Measurements from ENCODE around the gene SORCS1.

DNA sequence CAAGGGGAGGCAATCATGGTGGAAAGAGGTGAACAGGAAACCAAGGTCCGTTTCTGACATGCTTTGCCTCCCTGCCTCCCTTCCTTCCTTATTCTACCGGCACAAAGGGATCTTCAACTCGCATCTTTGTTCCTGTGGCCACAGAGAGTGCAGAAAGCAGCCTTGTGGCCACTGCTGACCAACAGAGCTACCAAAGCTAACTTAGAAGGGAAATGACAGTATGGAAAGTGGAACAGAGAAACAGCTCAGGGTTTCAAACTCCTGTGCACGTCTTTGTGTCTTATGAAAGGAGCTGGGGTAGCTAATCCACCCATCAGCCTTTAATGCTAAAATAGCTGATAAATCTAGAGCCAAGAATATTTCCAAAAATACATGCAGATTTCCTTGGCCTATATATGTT is 588.0 kb downstream of the SORCS1 start:
- TF ChIP-seq EZH2phosphoT487 (IDR thresholded peaks at IDR 0.05; ENCODE audit: unreplicated experiment) (no peak), JUNB (IDR thresholded peaks at IDR 0.05; ENCODE audit: unreplicated experiment) (no peak), EZH2 (IDR thresholded peaks at IDR 0.05; ENCODE audit: low read depth, unreplicated experiment) (no peak), POLR2AphosphoS5 (IDR thresholded peaks at IDR 0.05; ENCODE audit: low read depth) (no peak), STAT1 (IDR thresholded peaks at IDR 0.05; ENCODE audit: unreplicated experiment) (no peak), ZNF114 (CRISPR knock-in tag; IDR thresholded peaks at IDR 0.05) (no peak)
- TF ChIP-seq, protein P1, sequence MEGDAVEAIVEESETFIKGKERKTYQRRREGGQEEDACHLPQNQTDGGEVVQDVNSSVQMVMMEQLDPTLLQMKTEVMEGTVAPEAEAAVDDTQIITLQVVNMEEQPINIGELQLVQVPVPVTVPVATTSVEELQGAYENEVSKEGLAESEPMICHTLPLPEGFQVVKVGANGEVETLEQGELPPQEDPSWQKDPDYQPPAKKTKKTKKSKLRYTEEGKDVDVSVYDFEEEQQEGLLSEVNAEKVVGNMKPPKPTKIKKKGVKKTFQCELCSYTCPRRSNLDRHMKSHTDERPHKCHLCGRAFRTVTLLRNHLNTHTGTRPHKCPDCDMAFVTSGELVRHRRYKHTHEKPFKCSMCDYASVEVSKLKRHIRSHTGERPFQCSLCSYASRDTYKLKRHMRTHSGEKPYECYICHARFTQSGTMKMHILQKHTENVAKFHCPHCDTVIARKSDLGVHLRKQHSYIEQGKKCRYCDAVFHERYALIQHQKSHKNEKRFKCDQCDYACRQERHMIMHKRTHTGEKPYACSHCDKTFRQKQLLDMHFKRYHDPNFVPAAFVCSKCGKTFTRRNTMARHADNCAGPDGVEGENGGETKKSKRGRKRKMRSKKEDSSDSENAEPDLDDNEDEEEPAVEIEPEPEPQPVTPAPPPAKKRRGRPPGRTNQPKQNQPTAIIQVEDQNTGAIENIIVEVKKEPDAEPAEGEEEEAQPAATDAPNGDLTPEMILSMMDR (conservative IDR thresholded peaks at IDR 0.05; ENCODE audit: low read depth in 2 of 2) = no peak
- TF ChIP-seq, protein P2, sequence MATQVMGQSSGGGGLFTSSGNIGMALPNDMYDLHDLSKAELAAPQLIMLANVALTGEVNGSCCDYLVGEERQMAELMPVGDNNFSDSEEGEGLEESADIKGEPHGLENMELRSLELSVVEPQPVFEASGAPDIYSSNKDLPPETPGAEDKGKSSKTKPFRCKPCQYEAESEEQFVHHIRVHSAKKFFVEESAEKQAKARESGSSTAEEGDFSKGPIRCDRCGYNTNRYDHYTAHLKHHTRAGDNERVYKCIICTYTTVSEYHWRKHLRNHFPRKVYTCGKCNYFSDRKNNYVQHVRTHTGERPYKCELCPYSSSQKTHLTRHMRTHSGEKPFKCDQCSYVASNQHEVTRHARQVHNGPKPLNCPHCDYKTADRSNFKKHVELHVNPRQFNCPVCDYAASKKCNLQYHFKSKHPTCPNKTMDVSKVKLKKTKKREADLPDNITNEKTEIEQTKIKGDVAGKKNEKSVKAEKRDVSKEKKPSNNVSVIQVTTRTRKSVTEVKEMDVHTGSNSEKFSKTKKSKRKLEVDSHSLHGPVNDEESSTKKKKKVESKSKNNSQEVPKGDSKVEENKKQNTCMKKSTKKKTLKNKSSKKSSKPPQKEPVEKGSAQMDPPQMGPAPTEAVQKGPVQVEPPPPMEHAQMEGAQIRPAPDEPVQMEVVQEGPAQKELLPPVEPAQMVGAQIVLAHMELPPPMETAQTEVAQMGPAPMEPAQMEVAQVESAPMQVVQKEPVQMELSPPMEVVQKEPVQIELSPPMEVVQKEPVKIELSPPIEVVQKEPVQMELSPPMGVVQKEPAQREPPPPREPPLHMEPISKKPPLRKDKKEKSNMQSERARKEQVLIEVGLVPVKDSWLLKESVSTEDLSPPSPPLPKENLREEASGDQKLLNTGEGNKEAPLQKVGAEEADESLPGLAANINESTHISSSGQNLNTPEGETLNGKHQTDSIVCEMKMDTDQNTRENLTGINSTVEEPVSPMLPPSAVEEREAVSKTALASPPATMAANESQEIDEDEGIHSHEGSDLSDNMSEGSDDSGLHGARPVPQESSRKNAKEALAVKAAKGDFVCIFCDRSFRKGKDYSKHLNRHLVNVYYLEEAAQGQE (IDR thresholded peaks at IDR 0.05; ENCODE audit: unreplicated experiment) = no peak

Measured in GM23338 (cell line).